ENCODE data around the gene COL4A6.

DNA sequence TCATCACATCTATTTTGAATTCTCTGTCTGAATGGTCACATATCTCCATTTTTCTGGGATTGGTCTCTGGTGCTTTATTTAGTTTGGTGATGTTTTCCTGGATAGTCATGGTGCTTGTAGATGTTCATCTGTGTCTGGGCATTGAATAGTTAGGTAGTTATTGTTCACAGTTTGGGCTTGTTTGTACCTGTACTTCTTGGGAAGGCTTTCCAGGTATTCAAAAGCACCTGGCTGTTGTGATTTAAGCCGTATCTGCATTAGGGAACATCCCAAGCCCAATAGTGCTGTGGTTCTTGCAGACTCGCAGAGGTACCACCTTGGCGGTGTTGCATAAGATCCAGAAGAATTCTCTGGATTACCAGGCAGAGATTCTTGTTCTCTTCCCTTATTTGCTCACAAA lies 46.0 kb upstream of the COL4A6 start:
- TF ChIP-seq ZNF274 (IDR thresholded peaks at IDR 0.05; ENCODE audit: low read depth, low read length) = no peak
- TF ChIP-seq SUZ12 (IDR thresholded peaks at IDR 0.05; ENCODE audit: extremely low read depth, insufficient read depth, insufficient read length) = no peak

Data from NT2/D1 (cell line).